ENCODE results near the gene MPPED2. TPM values are rescaled to one million over a fixed set of nuclear protein-coding genes. Genes with fewer than 3 reads are reported as not detected.

The MPPED2 gene
- total RNA-seq, 1 experiment from 2014 or later = 2.4 TPM

- H3K4me3 Mint-ChIP-seq = no peak overlapping the region
- no peaks in the 10 kb centered on the region for H3K9me3 Mint-ChIP-seq
- CTCF ChIA-PET = no interaction called here
- H3K27ac Mint-ChIP-seq = no peak overlapping the region
- H3K27me3 Mint-ChIP-seq (ENCODE audit: low read depth) = no peaks in the 10 kb centered on the region
- no peaks in the 10 kb centered on the region for H3K36me3 Mint-ChIP-seq
- H3K4me1 Mint-ChIP-seq = peaks cover 5% of the 10 kb centered on the region
- TF ChIP-seq ZBTB43 (CRISPR knock-in tag; IDR thresholded peaks at IDR 0.05) (no peak), E2F4 (CRISPR knock-in tag; IDR thresholded peaks at IDR 0.05; ENCODE audit: borderline replicate concordance, low read depth) (no peak), ZNF512 (CRISPR knock-in tag; IDR thresholded peaks at IDR 0.05; ENCODE audit: borderline replicate concordance) (no peak), ZNF532 (CRISPR knock-in tag; IDR thresholded peaks at IDR 0.05; ENCODE audit: borderline replicate concordance) (no peak), ARID4B (CRISPR knock-in tag; IDR thresholded peaks at IDR 0.05; ENCODE audit: borderline replicate concordance) (no peak), IRF1 (CRISPR knock-in tag; IDR thresholded peaks at IDR 0.05) (no peak), JUN (CRISPR knock-in tag; IDR thresholded peaks at IDR 0.05) (no peak), USF1 (CRISPR knock-in tag; IDR thresholded peaks at IDR 0.05) (no peak), MAX (CRISPR knock-in tag; IDR thresholded peaks at IDR 0.05) (no peak), MXD4 (CRISPR knock-in tag; IDR thresholded peaks at IDR 0.05; ENCODE audit: borderline replicate concordance) (no peak), STAT6 (CRISPR knock-in tag; conservative IDR thresholded peaks at IDR 0.05; ENCODE audit: low read depth) (no peak), GABPB1 (CRISPR knock-in tag; IDR thresholded peaks at IDR 0.05) (no peak), CBFB (CRISPR knock-in tag; IDR thresholded peaks at IDR 0.05; ENCODE audit: low read depth) (no peak), NR2C2 (CRISPR knock-in tag; IDR thresholded peaks at IDR 0.05) (no peak), FOXP1 (CRISPR knock-in tag; IDR thresholded peaks at IDR 0.05; ENCODE audit: borderline replicate concordance) (no peak)
- no peak for DNase-seq (ENCODE audit: low spot score)
- ATAC-seq = no peak
- POLR2A ChIA-PET = no interaction called here
Measured at GRCh38 chr11:30522536-30523243, 63.5 kb downstream of the MPPED2 start.
